ENCODE measurements around the gene ENTHD1.

ENTHD1 gene

DNA sequence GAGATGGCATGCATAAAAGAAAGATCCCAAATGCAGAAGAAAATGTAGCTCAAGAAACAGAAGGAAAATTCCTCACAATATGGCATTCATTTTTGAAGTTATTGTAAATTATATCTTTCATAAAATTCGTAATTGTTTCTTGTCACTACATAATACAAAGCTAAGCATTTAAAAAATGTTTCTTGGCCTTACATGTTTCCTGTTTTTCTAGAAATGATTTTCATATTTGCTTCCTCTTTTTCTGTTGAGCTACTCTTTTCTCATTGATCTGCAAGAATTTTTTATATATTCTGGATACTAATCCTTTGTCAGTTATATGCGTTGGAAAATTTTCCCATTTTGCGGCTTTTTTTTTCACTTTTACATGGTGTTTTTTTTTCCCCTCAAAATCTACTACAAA lies 48.0 kb downstream of the ENTHD1 start:
- DNase-seq (ENCODE audit: low spot score): no peak

DNA sequence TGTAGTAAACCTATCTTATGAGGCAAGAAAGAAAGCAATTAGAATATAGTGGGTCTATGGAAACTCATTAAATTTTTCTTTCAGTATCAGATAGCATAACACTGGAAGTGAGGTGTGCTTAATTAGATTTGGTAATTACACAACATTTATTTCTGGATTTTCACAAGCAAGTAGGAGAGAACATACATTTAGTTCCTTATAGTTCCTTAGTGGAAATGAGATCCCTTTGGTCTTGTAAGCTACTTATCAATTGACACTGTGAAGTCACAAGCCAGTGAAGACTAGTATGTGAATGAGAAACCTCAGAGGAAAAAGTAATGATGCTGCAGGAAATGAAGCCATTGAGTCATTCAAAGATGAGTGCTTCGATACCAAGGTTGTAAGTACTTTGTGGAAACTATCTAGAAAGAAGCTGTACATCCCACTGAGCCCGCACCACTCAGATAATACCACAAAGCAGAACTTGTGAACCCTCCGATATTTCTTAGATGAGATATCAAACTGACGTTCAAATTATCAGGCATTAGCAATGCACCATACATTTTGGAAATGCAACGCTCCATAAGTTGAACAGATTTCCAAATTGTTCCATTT lies 53.5 kb downstream of the ENTHD1 start:
- no peak for DNase-seq (ENCODE audit: low spot score)

DNA sequence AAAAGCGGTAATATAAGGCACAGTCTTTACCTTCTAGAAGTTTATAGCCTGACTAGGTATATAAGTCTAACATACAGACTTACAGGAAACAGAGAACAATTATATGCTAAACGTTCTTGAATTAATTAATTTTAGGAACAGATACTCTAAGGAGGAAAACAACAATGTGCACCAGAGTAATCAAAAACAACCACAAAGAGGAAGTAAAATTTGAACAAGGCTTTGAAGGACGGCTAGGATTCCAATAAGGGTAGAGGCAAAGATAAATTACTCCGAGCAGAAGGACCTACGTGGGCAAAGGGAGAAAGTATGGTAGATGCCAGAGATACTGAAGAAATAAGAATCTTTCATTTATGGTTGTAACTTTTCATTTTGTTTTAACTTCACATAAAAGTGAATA lies 54.4 kb downstream of the ENTHD1 start:
- DNase-seq (ENCODE audit: low spot score): no peak

DNA sequence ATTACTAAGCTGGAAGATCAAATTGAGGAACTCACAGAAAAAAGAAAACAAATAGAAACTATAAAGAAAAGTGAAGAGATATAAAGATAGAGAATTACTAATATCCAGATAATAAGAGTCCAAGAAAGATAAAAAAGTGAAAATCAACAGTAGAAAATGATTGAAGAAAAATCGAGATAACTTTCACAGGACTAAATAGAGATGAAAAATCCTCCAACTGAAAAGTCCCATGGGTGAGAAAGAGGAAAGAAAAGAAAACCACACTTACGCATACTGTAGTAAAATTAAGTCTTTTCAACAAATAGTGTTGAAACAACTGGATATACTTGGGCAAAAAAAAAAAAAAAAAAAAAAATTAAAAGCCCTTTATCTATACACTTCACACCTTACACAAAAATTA lies 60.0 kb downstream of the ENTHD1 start:
- DNase-seq (ENCODE audit: low spot score): no peak

DNA sequence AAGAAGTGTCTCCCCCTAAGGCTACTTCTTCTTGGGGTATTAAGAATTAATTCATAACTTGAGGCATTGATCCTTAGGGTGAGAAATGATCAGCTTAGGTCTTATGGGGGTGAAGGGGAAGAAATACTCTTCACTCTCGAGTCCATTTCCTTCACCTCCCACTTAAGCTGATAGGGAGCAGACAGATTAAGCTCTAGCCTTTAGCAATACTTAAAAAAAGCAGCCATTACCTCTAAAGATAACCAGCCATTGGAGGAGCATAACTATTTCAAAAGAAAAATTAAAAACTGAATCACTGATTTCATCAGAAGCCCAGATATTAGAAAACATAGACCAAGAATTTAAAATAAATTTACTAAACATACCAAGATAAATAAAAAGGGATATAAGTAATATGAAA lies 60.5 kb downstream of the ENTHD1 start:
- DNase-seq (ENCODE audit: low spot score): no peak

DNA sequence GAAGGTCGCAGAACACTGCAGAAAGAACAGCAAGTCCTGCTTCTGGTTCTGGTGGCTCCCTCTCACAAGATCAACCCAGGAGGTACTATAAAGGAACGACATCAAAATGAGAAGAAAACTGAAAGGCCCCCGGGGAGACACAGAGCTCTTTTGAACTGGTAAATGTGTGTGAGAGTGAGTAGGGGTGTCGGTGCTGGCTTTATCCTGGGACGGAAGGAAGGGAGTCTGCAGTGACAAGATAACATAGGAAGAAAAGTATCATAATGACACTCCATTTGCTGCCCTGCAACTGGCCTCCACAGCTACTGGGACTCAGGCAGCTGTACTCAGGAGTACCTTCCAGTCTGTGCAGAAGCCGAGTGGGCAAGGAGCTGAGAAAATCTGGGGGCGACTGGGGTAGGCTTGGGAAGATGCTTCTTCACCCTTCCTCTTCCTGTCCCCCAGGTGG lies 60.9 kb downstream of the ENTHD1 start:
- no peak for DNase-seq (ENCODE audit: low spot score)

DNA sequence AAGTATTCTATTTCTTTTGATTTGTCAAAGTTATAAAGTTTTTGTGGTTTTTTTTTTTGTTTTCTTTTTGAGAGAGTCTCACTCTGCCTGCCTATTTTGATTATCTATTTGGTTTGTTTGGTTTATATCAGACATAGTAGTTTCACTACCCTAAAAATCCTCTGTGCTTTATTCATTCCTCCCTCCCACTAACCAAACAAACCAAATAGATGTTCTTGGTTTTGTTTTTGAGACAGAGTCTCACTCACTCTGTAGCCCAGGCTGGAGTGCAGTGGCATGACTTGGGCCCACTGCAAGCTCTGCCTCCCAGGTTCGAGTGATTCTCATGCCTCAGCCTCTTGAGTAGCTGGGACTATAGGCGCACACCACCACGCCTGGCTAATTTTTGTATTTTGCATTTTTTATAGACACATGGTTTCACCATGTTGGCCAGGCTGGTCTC lies 67.9 kb downstream of the ENTHD1 start:
- no peak for DNase-seq (ENCODE audit: low spot score)

DNA sequence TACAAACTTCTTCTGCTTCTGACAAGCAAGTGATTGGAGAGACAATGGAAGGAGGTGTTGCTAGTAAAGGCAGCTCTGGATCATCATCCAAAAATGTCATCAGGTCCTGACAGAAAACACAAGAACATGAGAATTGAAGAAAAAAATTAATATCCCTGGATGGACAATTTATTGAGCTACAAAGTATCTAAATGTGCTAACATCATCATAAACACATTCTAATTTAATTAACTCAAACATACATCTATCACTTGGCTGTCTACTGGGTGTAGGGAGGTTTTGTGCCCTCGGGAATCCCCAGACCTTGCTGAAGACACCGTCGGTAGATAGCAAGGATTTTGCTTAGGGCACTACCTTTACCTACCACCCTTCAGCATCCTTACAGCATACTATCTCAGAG lies 72.6 kb downstream of the ENTHD1 start:
- no peak for DNase-seq (ENCODE audit: low spot score)

DNA sequence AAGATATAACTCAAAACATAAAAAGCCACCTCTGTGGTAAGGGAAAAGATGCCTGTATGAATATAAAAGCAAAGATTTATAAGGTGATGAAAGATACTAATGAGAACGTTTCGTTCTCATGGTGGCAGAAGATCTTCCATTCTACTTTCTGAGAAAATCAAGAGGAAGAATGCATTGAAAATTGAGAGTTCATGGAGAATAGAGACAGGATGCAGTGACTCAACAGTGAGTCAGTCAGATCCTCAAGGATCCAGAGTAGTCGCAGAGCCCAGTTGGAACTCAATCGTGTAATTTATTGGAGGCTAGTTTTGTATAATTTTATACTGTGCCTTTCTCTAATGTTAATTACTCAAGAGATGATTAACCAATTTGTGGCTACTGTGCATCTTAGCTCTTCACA lies 73.3 kb downstream of the ENTHD1 start:
- peak; percentile 68 for DNase-seq (ENCODE audit: low spot score)

DNA sequence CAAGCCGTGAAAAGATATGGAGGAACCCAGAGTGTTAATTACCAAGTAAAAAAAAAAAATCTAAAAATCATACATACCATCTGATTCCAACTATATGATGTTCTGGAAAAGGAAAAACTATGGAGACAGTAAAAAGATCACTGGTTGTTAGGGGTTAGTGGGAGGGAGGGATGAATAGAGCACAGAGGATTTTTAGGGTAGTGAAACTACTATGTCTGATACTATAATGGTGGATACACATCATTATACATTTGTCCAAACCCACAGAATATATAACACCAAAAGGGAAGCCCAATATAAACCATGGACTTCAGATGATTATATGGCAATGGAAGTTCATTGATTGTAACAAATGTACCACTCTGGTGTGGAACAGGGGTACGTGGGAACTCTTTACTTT lies 74.1 kb downstream of the ENTHD1 start:
- DNase-seq (ENCODE audit: low spot score): no peak

DNA sequence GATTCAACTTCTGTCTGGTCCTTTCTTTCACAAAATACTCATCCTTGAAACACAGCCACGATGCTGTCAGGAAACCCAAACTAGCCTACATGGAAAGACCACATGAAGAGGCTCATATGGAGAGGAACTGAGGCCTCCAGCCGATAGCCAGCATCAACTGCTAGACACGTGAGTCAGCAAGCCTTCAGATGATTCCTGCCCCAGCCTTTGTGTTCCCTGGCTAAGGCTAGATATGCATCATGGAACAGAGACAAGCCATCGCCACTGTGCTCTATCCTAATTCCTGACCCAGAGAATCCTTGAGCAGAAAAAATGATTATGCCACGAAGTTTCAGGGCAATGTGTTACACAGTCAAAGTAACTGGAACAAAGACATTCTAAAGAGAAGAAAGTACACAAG lies 75.5 kb downstream of the ENTHD1 start:
- DNase-seq (ENCODE audit: low spot score): peak; percentile 17

DNA sequence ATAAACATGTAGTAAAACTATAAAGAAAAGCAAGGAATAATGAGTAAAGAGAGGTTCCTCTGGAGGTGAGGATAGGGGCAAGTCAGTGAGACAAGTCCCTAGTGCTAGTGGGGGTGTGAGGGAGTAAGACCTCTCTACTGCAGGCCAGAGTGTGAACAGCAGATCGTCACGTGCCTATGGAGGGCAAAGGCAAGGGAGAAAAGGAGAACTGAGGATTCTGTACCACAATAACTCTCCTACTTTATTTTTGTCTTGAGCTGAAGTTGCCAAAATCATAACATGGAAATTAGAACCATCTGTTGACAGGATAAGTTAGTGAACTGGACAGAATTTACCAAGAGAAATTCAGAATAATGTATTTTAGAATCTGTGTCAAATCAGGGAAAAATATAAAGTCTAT lies 77.6 kb downstream of the ENTHD1 start:
- no peak for DNase-seq (ENCODE audit: low spot score)

DNA sequence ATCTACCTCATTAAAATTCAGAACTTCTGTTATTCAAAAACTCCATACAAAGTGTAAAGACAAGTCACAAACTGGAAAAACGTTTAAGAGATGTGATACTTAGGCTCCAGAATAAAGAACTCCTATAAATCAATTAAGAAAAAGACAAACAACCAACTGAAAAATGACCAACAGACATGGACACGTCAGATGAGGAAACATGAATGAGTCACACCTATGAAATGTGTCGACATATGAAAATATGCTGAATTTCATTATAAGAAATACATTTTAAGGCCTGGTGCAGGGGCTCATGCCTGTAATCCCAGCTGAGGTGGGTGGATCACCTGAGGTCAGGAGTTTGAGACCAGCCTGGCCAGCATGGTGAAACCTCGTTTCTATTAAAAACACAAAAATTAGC lies 78.7 kb downstream of the ENTHD1 start:
- no peak for DNase-seq (ENCODE audit: low spot score)

DNA sequence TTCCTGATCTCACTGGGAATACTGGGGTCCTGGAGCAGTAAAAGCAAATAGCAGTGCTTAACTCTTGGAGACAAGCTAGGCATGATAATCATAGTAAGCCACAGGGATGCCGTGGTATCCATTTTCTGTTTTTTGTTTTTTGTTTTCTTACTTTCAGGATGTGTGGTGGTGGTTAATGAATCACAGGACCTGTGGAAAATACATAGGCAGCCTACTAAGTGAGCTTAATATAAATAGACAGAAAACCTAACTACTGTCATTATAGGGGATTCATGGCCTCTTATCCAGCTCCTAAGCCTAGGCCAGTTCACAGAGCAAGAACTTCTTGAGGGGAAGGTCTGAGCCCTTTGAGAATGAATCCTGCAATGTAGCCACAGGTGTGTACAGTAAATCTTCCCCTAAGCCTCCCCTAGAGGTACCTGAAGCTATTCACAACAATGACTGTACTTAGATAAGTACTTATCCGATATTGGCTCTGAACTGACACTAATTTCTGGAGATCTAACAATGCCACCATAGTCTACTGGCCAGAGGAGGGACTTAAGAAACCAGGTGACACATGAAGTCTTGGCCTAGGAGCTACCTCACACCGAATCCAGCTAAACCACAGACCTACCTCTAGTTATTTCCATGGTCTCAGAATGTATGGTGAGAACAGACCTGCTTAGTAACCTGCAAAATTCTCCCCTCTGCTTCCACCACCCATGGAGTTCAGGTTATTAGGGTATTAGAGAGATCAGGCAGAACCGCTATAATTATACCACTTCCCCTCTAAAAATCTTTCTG lies 83.6 kb downstream of the ENTHD1 start:
- no peak for DNase-seq (ENCODE audit: low spot score)

DNA sequence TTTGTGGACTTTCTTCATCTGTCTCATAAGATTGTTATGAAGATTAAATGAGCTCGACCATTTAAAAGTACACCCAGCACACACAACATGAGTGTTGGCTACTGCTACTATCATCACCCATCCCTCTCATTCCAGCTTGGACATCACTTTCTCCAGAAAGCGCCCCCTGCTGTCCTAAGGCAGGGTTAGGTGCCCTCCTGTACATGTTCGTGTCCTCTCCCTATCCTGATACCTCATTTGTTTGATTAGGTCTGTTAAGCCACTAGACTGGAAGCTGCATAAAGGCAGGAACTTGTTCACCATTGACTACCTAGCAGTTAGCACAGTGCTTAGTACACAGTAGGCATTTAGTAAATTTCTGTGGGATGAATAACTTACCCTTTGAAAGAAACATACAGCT lies 85.5 kb downstream of the ENTHD1 start:
- peak; percentile 21 for DNase-seq (ENCODE audit: low spot score)

DNA sequence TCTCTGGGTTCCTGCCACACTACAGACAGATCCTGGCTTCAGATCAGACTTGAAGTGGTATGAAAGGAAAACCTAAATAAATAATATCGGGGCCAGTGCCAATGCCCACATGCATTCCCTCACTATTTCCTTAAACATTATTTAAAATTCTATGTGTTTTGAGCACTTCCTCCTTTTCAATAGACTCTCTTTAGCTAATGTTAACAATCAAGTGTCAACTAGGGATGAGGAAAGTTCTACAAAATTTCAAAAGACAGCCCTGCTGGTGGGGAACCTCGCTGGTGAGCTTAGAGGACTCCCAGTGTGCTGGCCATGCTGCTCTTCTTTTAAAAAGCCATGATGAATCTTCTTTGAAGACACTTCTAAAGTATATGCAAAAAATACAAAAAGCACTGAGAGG lies 87.5 kb downstream of the ENTHD1 start:
- no peak for DNase-seq (ENCODE audit: low spot score)

DNA sequence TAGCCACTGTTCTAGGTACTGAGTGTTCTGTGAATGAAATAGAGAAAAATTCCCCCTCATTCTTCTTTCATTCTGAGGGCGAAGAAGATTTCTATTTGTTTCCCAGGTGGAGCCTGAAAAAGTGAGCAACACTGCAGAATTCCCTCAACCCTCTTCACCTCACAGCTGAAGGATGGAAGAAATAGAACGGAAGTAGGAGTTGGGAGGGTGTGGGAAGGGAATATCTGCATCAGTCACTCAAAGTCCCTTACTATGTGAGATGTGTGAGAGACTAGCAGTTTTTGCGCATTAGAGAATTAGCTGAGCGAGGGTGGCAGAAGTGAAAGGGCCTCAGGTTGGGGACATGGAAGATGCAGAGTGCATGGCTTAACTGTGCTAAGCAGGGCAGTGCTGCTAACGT lies 88.4 kb downstream of the ENTHD1 start:
- no peak for DNase-seq (ENCODE audit: low spot score)

DNA sequence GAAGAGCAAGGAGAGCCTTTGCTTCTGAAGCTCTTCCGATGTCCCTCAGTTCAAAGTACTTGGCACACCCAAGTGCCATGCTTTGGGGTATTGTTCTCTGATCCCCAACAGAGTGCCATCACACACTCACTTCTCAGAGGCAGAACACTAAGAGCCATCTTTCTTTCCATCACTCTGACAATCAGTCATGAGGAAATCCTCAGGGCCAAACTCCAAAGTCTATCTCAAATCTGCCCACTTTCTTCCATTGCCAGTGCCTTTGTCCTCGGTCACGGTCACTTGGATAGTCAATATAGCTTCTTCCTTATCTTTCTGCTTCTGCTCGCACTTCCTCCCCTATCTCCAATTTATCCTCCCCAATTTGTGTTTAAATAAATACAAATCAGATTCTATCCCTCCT lies 90.9 kb downstream of the ENTHD1 start:
- no peak for DNase-seq (ENCODE audit: low spot score)

DNA sequence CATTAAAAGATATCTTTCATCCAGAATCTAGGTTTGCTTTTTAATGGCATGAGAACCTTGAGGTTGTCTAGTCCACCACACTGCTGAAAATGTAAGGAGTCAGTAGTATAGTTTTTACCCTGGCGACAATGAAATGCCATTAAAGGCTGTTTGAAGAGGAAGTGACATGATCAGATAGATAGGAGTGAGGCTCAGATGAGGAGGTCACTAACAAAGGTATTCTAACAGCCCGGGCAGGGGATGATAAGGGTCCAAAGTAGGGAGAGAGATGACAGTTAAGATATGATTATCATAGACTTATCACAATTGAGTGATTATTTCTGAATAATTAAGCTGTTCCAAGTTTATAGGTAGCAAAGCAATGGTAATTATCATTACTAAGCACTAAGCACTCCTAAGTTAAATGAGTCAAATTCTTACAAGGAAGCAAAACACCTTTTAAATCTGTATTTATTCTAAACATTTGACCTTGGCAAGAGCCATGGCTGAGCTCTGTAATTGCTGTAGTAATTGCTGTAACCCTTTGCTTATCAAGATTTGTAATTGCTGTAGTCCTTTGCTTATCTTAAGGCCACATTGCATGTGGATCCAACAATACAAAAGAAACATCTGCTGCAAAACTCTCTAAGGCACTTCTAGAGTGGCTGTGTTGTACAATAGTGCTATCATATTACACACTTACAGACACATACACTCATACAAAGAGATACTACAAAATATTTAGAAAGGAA lies 92.6 kb downstream of the ENTHD1 start:
- DNase-seq (ENCODE audit: low spot score): no peak

DNA sequence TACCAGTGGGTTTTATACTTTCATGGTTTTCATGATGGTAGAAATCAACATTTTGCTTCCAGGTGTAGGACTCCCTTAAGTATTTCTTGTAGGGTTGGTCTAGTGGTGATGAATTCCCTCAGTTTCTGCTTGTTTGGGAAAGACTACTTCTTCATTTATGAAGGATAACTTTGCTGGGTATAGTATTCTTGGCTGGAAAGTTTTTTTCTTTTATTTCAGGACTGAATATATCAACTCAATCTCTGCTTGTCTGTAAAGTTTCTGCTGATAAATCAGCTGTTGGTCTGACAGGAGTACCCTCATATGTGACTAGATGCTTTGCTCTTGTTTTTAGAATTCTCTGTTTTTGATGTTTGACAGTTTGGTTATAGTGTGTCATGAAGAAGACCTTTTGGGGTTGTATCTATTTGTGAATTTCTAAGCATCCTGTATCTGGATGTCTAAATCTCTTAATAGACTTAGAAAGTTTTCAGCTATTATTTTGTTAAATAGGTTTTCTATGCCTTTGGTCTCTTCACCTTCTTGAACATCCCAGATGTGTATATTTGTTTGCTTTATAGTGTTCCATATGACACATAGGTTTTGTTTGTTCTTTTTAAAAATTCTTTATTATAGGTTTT lies 95.9 kb downstream of the ENTHD1 start:
- no peak for DNase-seq (ENCODE audit: low spot score)

DNA sequence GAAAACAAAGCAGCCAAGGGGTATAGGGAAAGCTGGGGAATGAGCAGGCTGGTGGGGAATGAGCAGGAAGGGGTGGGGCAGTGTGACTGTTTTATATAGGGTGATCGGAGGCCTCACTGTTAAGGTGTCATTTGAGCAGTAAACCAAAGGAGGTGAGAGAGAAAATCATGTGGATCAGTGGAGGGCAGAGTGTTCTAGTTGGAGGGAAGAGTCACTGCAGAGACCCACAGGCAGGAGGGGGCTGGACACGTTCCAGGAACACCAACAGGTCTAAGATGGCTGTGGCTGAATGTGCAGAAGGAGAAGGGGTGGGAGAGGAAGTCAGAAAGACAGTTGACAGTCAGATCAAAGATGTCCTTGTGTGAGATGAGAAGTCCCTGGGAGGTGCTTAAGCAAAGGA lies 103.8 kb downstream of the ENTHD1 start:
- DNase-seq (ENCODE audit: low spot score): no peak

DNA sequence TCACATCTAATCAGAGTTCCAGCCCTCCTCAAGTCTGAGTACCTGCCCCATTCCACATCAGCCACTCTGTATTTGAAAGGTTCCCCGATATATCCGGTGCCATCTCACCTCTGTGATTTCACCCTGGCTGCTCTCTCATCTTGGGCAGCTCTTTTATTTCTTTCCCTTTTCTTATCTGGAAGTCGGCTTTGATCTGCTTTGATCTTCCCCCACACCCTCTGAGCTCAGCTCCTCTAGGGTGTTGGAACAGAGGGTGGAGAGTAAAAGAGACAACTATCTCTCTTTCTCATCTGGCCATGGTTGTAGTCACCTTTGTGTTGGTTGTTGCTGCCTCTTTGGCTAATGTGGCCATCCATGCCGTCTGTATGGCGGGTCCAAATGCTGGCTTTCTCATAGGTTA lies 108.3 kb downstream of the ENTHD1 start:
- DNase-seq (ENCODE audit: low spot score): no peak

All from AG20443 (cell line).